Measurements from ENCODE around the gene DHRSX. TPM values are rescaled to one million over a fixed set of nuclear protein-coding genes. Genes with fewer than 3 reads are reported as not detected.

DHRSX gene
- total and polyA plus RNA-seq, 2 experiments from 2014 or later: 37.2 to 71.7 TPM

- H3K27me3 ChIP-seq: no peaks in the 10 kb centered on the region
- H3K4me2 ChIP-seq: no peak overlapping the region
- 95% methylated on average over 6 of the region's 7 CpGs for WGBS (ENCODE audit: low lambda C conversion rate, missing lambda C conversion rate)
- TF ChIP-seq EZH2phosphoT487 (IDR thresholded peaks at IDR 0.05; ENCODE audit: low read depth, severe bottlenecking, unreplicated experiment): no peak
- TF ChIP-seq CTCF (IDR thresholded peaks at IDR 0.05; ENCODE audit: poor library complexity): no peak
- TF ChIP-seq EZH2 (IDR thresholded peaks at IDR 0.05; ENCODE audit: borderline replicate concordance): no peak
- no peaks in the 10 kb centered on the region for H3K9me2 ChIP-seq (replicated peaks; ENCODE audit: insufficient read depth)
- H2AFZ ChIP-seq: no peak overlapping the region
- no peaks in the 10 kb centered on the region for H3K9me3 ChIP-seq (ENCODE audit: low read depth)
- no peaks in the 10 kb centered on the region for H4K20me1 ChIP-seq (ENCODE audit: insufficient read depth, poor library complexity, severe bottlenecking)
- no peak overlapping the region for H3K27ac ChIP-seq
- peaks cover 4% of the 10 kb centered on the region for H3K79me2 ChIP-seq
- H3K36me3 ChIP-seq (replicated peaks; ENCODE audit: insufficient read depth, low read depth): no peaks in the 10 kb centered on the region
- DNase-seq (ENCODE audit: low spot score): no peak
- no peaks in the 10 kb centered on the region for H3K4me1 ChIP-seq (ENCODE audit: insufficient read depth)
- H3K4me3 ChIP-seq: no peak overlapping the region
Observed at GRCh38 chrX:2427147-2427546, 73.6 kb downstream of the DHRSX start.

GRCh38 chrX:2426289-2426882 is 74.4 kb downstream of the DHRSX start:
- Histone ChIP-seq H3K9me3 (ENCODE audit: low read depth) (no peaks in the 10 kb centered on the region), H3K4me2 (no peak overlapping the region), H3K36me3 (replicated peaks; ENCODE audit: insufficient read depth, low read depth) (no peaks in the 10 kb centered on the region), H3K4me3 (no peak overlapping the region), H2AFZ (no peak overlapping the region), H3K27ac (no peak overlapping the region), H3K9me2 (replicated peaks; ENCODE audit: insufficient read depth) (no peaks in the 10 kb centered on the region), H4K20me1 (ENCODE audit: insufficient read depth, poor library complexity, severe bottlenecking) (no peaks in the 10 kb centered on the region), H3K79me2 (peaks cover 4% of the 10 kb centered on the region), H3K27me3 (no peaks in the 10 kb centered on the region), H3K4me1 (ENCODE audit: insufficient read depth) (no peaks in the 10 kb centered on the region)
- no peak for DNase-seq (ENCODE audit: low spot score)
- no peak for TF ChIP-seq EZH2phosphoT487 (IDR thresholded peaks at IDR 0.05; ENCODE audit: low read depth, severe bottlenecking, unreplicated experiment)
- no peak for TF ChIP-seq EZH2 (IDR thresholded peaks at IDR 0.05; ENCODE audit: borderline replicate concordance)
- TF ChIP-seq CTCF (IDR thresholded peaks at IDR 0.05; ENCODE audit: poor library complexity): no peak

GRCh38 chrX:2425286-2426071 is 75.3 kb downstream of the DHRSX start:
- Histone ChIP-seq H3K4me2 (no peak overlapping the region), H3K27ac (no peak overlapping the region), H3K27me3 (no peaks in the 10 kb centered on the region), H3K9me3 (ENCODE audit: low read depth) (no peaks in the 10 kb centered on the region), H3K4me1 (ENCODE audit: insufficient read depth) (no peaks in the 10 kb centered on the region), H3K9me2 (replicated peaks; ENCODE audit: insufficient read depth) (no peaks in the 10 kb centered on the region), H3K79me2 (peaks cover 4% of the 10 kb centered on the region), H4K20me1 (ENCODE audit: insufficient read depth, poor library complexity, severe bottlenecking) (no peaks in the 10 kb centered on the region), H3K36me3 (replicated peaks; ENCODE audit: insufficient read depth, low read depth) (no peaks in the 10 kb centered on the region), H3K4me3 (no peak overlapping the region), H2AFZ (no peak overlapping the region)
- DNase-seq (ENCODE audit: low spot score): no peak
- WGBS (ENCODE audit: low lambda C conversion rate, missing lambda C conversion rate): 96% methylated on average over 13 of the region's 13 CpGs
- no peak for TF ChIP-seq EZH2phosphoT487 (IDR thresholded peaks at IDR 0.05; ENCODE audit: low read depth, severe bottlenecking, unreplicated experiment)
- TF ChIP-seq EZH2 (IDR thresholded peaks at IDR 0.05; ENCODE audit: borderline replicate concordance): no peak
- TF ChIP-seq CTCF (IDR thresholded peaks at IDR 0.05; ENCODE audit: poor library complexity): no peak
